ENCODE results near the gene SFMBT1. TPM values are rescaled to one million over a fixed set of nuclear protein-coding genes. Genes with fewer than 3 reads are reported as not detected.

SFMBT1 gene
- total RNA-seq, 6 experiments from 2014 or later, result 9.2 to 14.0 (median 10.7) TPM

- Histone ChIP-seq H3K9me3 (no peaks in the 10 kb centered on the region), H3K27ac (no peak overlapping the region)
- peak in 1 of 4 donors; percentile 29 for ATAC-seq
These were observed 66.5 kb downstream of the SFMBT1 start for GRCh38 chr3:52979190-52979983.

GRCh38 chr3:52978109-52978754 lies 67.6 kb downstream of the SFMBT1 start:
- WGBS (ENCODE audit: insufficient coverage, low coverage, low lambda C conversion rate, missing lambda C conversion rate), result 88% methylated on average over 3 of the region's 3 CpGs
- peak in 1 of 4 donors; percentile 20 for ATAC-seq
- H3K9me3 ChIP-seq, result no peaks in the 10 kb centered on the region
- H3K36me3 ChIP-seq, result no peaks in the 10 kb centered on the region
- DNase-seq, result no peak
- TF ChIP-seq POLR2A (IDR thresholded peaks at IDR 0.05) (no peak), CTCF (IDR thresholded peaks at IDR 0.05) (no peak)
- intact Hi-C loops (cut with DNase I), result no loop called here
- no peaks in the 10 kb centered on the region for H3K27me3 ChIP-seq
- H3K4me3 ChIP-seq, result no peak overlapping the region
- no peak overlapping the region for H3K27ac ChIP-seq
- H3K4me1 ChIP-seq, result no peaks in the 10 kb centered on the region

More at GRCh38 chr3:52979190-52979983, 66.5 kb downstream of the SFMBT1 start:
- 72% methylated on average over 5 of the region's 5 CpGs for WGBS (ENCODE audit: insufficient coverage, low coverage, low lambda C conversion rate, missing lambda C conversion rate)
- DNase-seq, result no peak
- TF ChIP-seq POLR2A (IDR thresholded peaks at IDR 0.05) (no peak), CTCF (IDR thresholded peaks at IDR 0.05) (no peak)
- no peaks in the 10 kb centered on the region for H3K27me3 ChIP-seq
- no peaks in the 10 kb centered on the region for H3K36me3 ChIP-seq
- intact Hi-C loops (cut with DNase I), result no loop called here
- H3K4me1 ChIP-seq, result no peaks in the 10 kb centered on the region
- H3K4me3 ChIP-seq, result no peak overlapping the region

GRCh38 chr3:52973806-52974205 lies 72.1 kb downstream of the SFMBT1 start:
- H3K9me3 ChIP-seq, result no peaks in the 10 kb centered on the region
- ATAC-seq (no peak), DNase-seq (no peak)
- H3K4me3 ChIP-seq, result no peak overlapping the region
- H3K27me3 ChIP-seq, result no peaks in the 10 kb centered on the region
- 80% methylated on average over 4 of the region's 4 CpGs for WGBS (ENCODE audit: insufficient coverage, low coverage, low lambda C conversion rate, missing lambda C conversion rate)
- no peaks in the 10 kb centered on the region for H3K36me3 ChIP-seq
- H3K4me1 ChIP-seq, result no peaks in the 10 kb centered on the region
- no peak for TF ChIP-seq POLR2A (IDR thresholded peaks at IDR 0.05)
- intact Hi-C loops (cut with DNase I), result no loop called here
- H3K27ac ChIP-seq, result no peak overlapping the region

GRCh38 chr3:52971895-52972294 lies 74.0 kb downstream of the SFMBT1 start:
- ATAC-seq (no peak), DNase-seq (no peak)
- Histone ChIP-seq H3K27ac (no peak overlapping the region), H3K27me3 (no peaks in the 10 kb centered on the region), H3K36me3 (no peaks in the 10 kb centered on the region), H3K4me1 (no peaks in the 10 kb centered on the region), H3K4me3 (no peak overlapping the region), H3K9me3 (no peaks in the 10 kb centered on the region)
- WGBS (ENCODE audit: insufficient coverage, low coverage, low lambda C conversion rate, missing lambda C conversion rate), result 86% methylated on average over 3 of the region's 3 CpGs
- TF ChIP-seq CTCF (IDR thresholded peaks at IDR 0.05) (no peak), POLR2A (IDR thresholded peaks at IDR 0.05) (no peak)
- intact Hi-C loops (cut with DNase I), result no loop called here

GRCh38 chr3:52967398-52967797 lies 78.5 kb downstream of the SFMBT1 start:
- Histone ChIP-seq H3K27ac (no peak overlapping the region), H3K36me3 (no peaks in the 10 kb centered on the region), H3K9me3 (no peaks in the 10 kb centered on the region), H3K27me3 (no peaks in the 10 kb centered on the region), H3K4me1 (no peaks in the 10 kb centered on the region), H3K4me3 (no peak overlapping the region)
- no peak for TF ChIP-seq CTCF (IDR thresholded peaks at IDR 0.05)
- no peak for TF ChIP-seq POLR2A (IDR thresholded peaks at IDR 0.05)
- ATAC-seq (no peak), DNase-seq (no peak)
- intact Hi-C loops (cut with DNase I), result no loop called here
- WGBS (ENCODE audit: insufficient coverage, low coverage, low lambda C conversion rate, missing lambda C conversion rate), result 94% methylated on average over 2 of the region's 2 CpGs

Measured in right lobe of liver (tissue), 6 donors.